ENCODE measurements around the gene DNAJC22. TPM values are rescaled to one million over a fixed set of nuclear protein-coding genes. Genes with fewer than 3 reads are reported as not detected.

DNAJC22 gene
- total and polyA plus RNA-seq, 9 of the 15 experiments (the other 6 are each of a cell fraction or from before 2014, with no cell fraction given) = 0.10 to 1.2 (median 0.47) TPM

GRCh38 chr12:49342066-49342913 lies 4.4 kb upstream of the DNAJC22 start (continued):
- TF ChIP-seq TFAP4 (CRISPR knock-in tag; IDR thresholded peaks at IDR 0.05; ENCODE audit: borderline replicate concordance) = peak; percentile 76; the same call in 1 of the 2 replicates
- TF ChIP-seq MYC (IDR thresholded peaks at IDR 0.05; ENCODE audit: low read depth, low read length) = peak; percentile 59
- no peak for TF ChIP-seq MYC (CRISPR knock-in tag; IDR thresholded peaks at IDR 0.05; ENCODE audit: borderline replicate concordance, low read depth)
- peak in 1 of 2 experiments; percentile 62; a peak in 1 of 4 replicates for TF ChIP-seq RCOR1 (IDR thresholded peaks at IDR 0.05; ENCODE audit: borderline replicate concordance in 1 of 2, low read depth in 2 of 2, low read length in 2 of 2)
- TF ChIP-seq ZNF263 (CRISPR knock-in tag; IDR thresholded peaks at IDR 0.05; ENCODE audit: borderline replicate concordance) = 0 out of 2 replicates have a peak, but pooled peaks have one; percentile 18
- no peak for TF ChIP-seq RBM14 (IDR thresholded peaks at IDR 0.05; ENCODE audit: borderline replicate concordance, insufficient read depth, low read depth, low read length)
- no peak for TF ChIP-seq SMAD3 (CRISPR knock-in tag; conservative IDR thresholded peaks at IDR 0.05)
- 0 out of 2 replicates have a peak, but pooled peaks have one; percentile 34 for TF ChIP-seq HMGXB4 (CRISPR knock-in tag; IDR thresholded peaks at IDR 0.05)
- TF ChIP-seq CHD4 (IDR thresholded peaks at IDR 0.05; ENCODE audit: insufficient read depth, insufficient replicate concordance, low read depth, low read length, poor library complexity, severe bottlenecking) = peak; percentile 71
- no peak for TF ChIP-seq SETDB1 (IDR thresholded peaks at IDR 0.05; ENCODE audit: low read length)
- no peak for TF ChIP-seq ZNF174 (CRISPR knock-in tag; IDR thresholded peaks at IDR 0.05)
- TF ChIP-seq E2F1 (CRISPR knock-in tag; IDR thresholded peaks at IDR 0.05) = peak; percentile 68; the same call in 1 of the 2 replicates
- no peak for TF ChIP-seq IRF9 (tag; IDR thresholded peaks at IDR 0.05)
- 0 out of 2 replicates have a peak, but pooled peaks have one; percentile 51 for TF ChIP-seq CREM (IDR thresholded peaks at IDR 0.05; ENCODE audit: low read depth)
- TF ChIP-seq ZNF76 (CRISPR knock-in tag; IDR thresholded peaks at IDR 0.05; ENCODE audit: borderline replicate concordance) = no peak
- no peak for TF ChIP-seq ZNF699 (CRISPR knock-in tag; IDR thresholded peaks at IDR 0.05; ENCODE audit: insufficient replicate concordance)
- TF ChIP-seq ZNF133 (CRISPR knock-in tag; IDR thresholded peaks at IDR 0.05) = no peak
- peak; percentile 65; the same call in 1 of the 2 replicates for TF ChIP-seq TOE1 (IDR thresholded peaks at IDR 0.05; ENCODE audit: borderline replicate concordance)
- TF ChIP-seq TOE1 (CRISPR knock-in tag; IDR thresholded peaks at IDR 0.05; ENCODE audit: borderline replicate concordance, low read depth) = no peak
- no peak for TF ChIP-seq ZNF436 (CRISPR knock-in tag; IDR thresholded peaks at IDR 0.05)
- no peak for TF ChIP-seq HOXB6 (CRISPR knock-in tag; IDR thresholded peaks at IDR 0.05; ENCODE audit: borderline replicate concordance)
